Gastroesophageal sphincter (tissue), 4 donors: ENCODE measurements around the gene COX4I2. TPM values are rescaled to one million over a fixed set of nuclear protein-coding genes. Genes with fewer than 3 reads are reported as not detected.

ENCODE experiments used
- ATAC-seq: fragments of 150-250 bp; one replicate; pipeline ENCODE4 v1.9.1; 2016; ENCODE audit warnings: mild to moderate bottlenecking, moderate library complexity
- H3K27ac ChIP-seq, 4 donors: fragments of 200-600 bp; sonication (generic) in 3 of 4; 1 replicate in 3 of 4; 2 replicates in 1 of 4; pipeline ENCODE4 v1.5.1; 2016 to 2019
- H3K27me3 ChIP-seq: fragments of 200-600 bp; sonication (generic); one replicate; pipeline ENCODE4 v1.5.1; 2019
- H3K36me3 ChIP-seq, 2 donors: fragments of 200-600 bp; sonication (generic); one replicate each; pipeline ENCODE4 v1.5.1; 2019; ENCODE audit warnings: control low read depth in 1 of 2
- H3K4me1 ChIP-seq, 3 donors: fragments of 200-600 bp; sonication (generic); 1 replicate in 2 of 3; 2 replicates in 1 of 3; pipeline ENCODE4 v1.5.1; 2016 to 2019; ENCODE audit warnings: control low read depth in 2 of 3
- H3K4me3 ChIP-seq, 2 donors: fragments of 200-600 bp; sonication (generic); one replicate each; pipeline ENCODE4 v1.5.1; 2019; ENCODE audit warnings: mild to moderate bottlenecking in 1 of 2, moderate library complexity in 1 of 2
- H3K9me3 ChIP-seq, 3 donors: fragments of 200-600 bp; sonication (generic); one replicate each; pipeline ENCODE4 v1.5.1; 2017 to 2019; ENCODE audit warnings: control low read depth in 2 of 3
- EP300 ChIP-seq: sonication (generic); formaldehyde crosslinking; IDR thresholded peaks from one replicate; pipeline ENCODE4 v1.6.1; 2017; ENCODE audit warnings: antibody characterized with exemption, mild to moderate bottlenecking
- POLR2A ChIP-seq, 2 donors: fragments of 450-650 bp; IDR thresholded peaks; one replicate each; pipeline ENCODE4 v1.6.1; 2017; ENCODE audit warnings: antibody characterized with exemption in 2 of 2, mild to moderate bottlenecking in 2 of 2, moderate library complexity in 1 of 2
- POLR2AphosphoS5 ChIP-seq: sonication (generic); formaldehyde crosslinking; IDR thresholded peaks from one replicate; pipeline ENCODE4 v1.6.1; 2017; ENCODE audit warnings: antibody characterized with exemption
- WGBS, 2 donors: methylation state at CpG; one replicate each; pipeline ENCODE4 v1.1.5; 2018; ENCODE audit warnings: low coverage in 1 of 2; 5-methylcytosine and 5-hydroxymethylcytosine counted together
- total RNA-seq, 4 donors: library from RNA; depleted of rRNA; stranded (reverse); fragments of >200 nt; gene quantifications; one replicate each; pipeline ENCODE4 v1.1.0, GENCODE V29; 2016
- TF ChIP-seq, protein P1 (sequence below), 4 experiments: fragments of 200-600 bp in 2 of 4; fragments of 450-650 bp in 2 of 4; sonication (generic) in 1 of 4; IDR thresholded peaks; one replicate each; pipeline ENCODE4 v1.5.1; 2017 to 2019; ENCODE audit warnings: antibody characterized with exemption in 4 of 4, mild to moderate bottlenecking in 2 of 4, moderate library complexity in 2 of 4

Gene COX4I2
- total RNA-seq, 4 donors from 2014 or later: 4.6 to 40.9 (median 12.1) TPM; not detected in 1

DNA sequence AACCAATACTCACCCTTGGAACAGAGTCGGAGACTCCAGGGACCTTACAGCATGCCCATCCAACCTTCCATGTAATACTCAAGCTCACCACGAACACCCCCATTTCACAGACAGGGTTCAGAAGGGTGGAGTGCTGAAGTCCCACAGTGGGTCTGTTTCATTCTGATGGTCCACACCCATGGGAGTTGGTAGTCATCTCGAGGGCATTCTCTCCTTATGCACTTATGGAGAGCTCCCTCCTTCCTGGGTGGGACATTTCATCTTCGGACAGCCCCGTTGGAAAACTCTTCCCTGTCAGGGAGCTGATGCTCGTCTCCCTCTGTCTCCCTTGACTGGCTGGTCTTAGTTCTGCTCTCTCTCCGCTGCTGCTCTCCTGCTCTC lies 38.9 kb downstream of the COX4I2 start:
- Histone ChIP-seq H3K9me3 (no peaks in the 10 kb centered on the region), H3K36me3 (peaks cover 0 to 39% of the 10 kb centered on the region in 2 donors), H3K27ac (peak overlapping the region in 3 of 4 donors; percentile 69 to 74 (median 71)), H3K4me1 (peaks cover 0 to 95% (median 24%) of the 10 kb centered on the region in 3 donors), H3K4me3 (no peak overlapping the region), H3K27me3 (no peaks in the 10 kb centered on the region)
- TF ChIP-seq POLR2AphosphoS5: no peak
- no peak for TF ChIP-seq EP300
- no peak for TF ChIP-seq POLR2A (IDR thresholded peaks at IDR 0.05)
- TF ChIP-seq, protein P1, sequence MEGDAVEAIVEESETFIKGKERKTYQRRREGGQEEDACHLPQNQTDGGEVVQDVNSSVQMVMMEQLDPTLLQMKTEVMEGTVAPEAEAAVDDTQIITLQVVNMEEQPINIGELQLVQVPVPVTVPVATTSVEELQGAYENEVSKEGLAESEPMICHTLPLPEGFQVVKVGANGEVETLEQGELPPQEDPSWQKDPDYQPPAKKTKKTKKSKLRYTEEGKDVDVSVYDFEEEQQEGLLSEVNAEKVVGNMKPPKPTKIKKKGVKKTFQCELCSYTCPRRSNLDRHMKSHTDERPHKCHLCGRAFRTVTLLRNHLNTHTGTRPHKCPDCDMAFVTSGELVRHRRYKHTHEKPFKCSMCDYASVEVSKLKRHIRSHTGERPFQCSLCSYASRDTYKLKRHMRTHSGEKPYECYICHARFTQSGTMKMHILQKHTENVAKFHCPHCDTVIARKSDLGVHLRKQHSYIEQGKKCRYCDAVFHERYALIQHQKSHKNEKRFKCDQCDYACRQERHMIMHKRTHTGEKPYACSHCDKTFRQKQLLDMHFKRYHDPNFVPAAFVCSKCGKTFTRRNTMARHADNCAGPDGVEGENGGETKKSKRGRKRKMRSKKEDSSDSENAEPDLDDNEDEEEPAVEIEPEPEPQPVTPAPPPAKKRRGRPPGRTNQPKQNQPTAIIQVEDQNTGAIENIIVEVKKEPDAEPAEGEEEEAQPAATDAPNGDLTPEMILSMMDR (IDR thresholded peaks at IDR 0.05): no peak
- ATAC-seq: no peak
- WGBS, 2 donors: 83 to 94% methylated on average over 7 of the region's 7 CpGs

DNA sequence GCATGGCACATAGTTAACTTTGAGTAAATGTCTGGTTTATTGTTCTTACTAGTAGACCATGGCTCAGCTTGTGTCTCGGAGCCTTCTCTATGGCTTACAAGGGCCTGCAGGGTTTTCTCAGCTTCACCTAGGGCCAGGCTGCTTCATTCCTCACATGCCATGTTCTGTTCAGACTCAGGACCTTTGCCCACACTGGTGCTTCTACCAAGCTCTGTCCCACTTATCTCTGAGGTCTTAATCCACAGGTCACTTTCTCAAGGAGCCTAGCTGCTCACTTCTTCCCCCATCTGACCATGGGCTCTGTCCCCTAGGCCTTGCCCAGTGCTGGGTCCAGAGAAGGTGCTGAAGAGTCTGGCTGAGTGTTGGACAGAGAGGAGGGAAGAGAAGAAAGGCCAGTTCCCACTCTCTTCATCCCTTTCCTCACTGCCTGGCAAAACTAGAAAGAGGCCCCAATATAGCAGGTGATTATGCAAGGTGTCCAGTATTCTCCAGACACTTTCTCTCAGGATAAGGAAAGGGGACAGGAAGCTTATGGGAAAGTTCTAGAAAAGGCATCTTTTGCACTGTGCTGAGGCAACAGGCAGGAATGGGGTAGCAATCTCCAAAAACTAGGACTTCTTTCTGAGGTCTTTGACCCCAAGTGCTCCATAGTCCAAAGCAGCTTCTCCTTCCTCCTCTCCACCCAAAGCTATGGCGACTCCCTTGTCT lies 40.0 kb downstream of the COX4I2 start:
- no peak overlapping the region for H3K4me3 ChIP-seq
- H3K27me3 ChIP-seq: no peaks in the 10 kb centered on the region
- H3K9me3 ChIP-seq: no peaks in the 10 kb centered on the region
- H3K36me3 ChIP-seq: peaks cover 0 to 39% of the 10 kb centered on the region in 2 donors
- H3K4me1 ChIP-seq: peaks cover 0 to 96% (median 17%) of the 10 kb centered on the region in 3 donors
- TF ChIP-seq, protein P1 (IDR thresholded peaks at IDR 0.05): no peak
- TF ChIP-seq EP300: no peak
- TF ChIP-seq POLR2AphosphoS5: no peak
- no peak for TF ChIP-seq POLR2A (IDR thresholded peaks at IDR 0.05)
- peak overlapping the region in 2 of 4 donors; percentile 20 to 39 for H3K27ac ChIP-seq
- ATAC-seq: no peak
- WGBS, 2 donors: 86 to 93% methylated on average over 2 of the region's 2 CpGs

DNA sequence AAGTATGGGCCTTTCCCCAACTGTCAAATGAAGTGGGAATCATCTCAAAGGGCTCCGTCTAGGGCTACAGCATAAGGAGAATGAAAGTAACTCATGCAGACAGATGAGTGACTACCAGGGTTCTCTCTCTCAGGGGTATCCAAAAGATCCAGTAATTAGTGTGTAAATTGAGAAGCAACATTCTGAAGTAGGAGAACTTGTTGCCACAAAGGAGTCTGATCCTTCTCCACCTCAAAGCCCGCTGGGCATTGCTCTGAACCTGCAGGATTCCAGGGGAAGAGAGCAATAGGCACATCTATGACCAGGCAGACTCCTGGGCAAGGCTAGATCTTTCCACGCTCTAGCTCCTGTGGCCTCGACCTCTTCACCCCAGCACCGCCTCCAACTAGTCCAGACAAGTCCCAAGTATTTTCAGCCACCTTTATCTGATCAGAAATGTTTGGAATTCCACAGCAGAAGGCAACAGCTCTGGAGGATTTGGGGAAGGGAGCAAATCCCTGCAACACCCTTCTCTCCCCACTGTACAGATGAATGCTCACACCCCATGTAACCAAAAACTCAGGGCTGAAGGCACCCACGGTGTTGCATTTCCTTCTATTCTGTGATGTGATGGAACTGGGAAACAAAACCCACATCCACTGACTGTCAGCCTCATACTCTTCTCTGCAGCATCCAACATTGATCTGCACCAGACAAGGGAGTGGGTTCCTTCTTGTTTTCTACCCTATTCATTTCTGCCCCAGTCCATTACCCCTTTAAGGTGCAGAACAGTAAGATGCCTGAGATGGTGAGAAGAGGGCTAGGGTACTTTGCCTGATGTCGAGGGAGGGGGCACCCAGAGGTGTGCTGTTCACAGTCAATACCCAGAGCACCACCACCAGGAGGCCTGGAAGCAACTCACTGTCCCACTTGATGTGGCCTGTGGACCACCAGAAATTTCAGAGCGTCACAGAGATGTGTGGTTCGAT lies 41.0 kb downstream of the COX4I2 start:
- peaks cover 0 to 95% (median 19%) of the 10 kb centered on the region in 3 donors for H3K4me1 ChIP-seq
- no peak overlapping the region for H3K4me3 ChIP-seq
- WGBS, 2 donors: 75 to 78% methylated on average over 2 to 6 of the region's 9 CpGs
- H3K9me3 ChIP-seq: no peaks in the 10 kb centered on the region
- no peak for ATAC-seq
- no peaks in the 10 kb centered on the region for H3K27me3 ChIP-seq
- no peak overlapping the region for H3K27ac ChIP-seq
- TF ChIP-seq, protein P1 (IDR thresholded peaks at IDR 0.05): no peak
- TF ChIP-seq POLR2A (IDR thresholded peaks at IDR 0.05) (no peak), EP300 (no peak), POLR2AphosphoS5 (no peak)
- peaks cover 0 to 39% of the 10 kb centered on the region in 2 donors for H3K36me3 ChIP-seq

DNA sequence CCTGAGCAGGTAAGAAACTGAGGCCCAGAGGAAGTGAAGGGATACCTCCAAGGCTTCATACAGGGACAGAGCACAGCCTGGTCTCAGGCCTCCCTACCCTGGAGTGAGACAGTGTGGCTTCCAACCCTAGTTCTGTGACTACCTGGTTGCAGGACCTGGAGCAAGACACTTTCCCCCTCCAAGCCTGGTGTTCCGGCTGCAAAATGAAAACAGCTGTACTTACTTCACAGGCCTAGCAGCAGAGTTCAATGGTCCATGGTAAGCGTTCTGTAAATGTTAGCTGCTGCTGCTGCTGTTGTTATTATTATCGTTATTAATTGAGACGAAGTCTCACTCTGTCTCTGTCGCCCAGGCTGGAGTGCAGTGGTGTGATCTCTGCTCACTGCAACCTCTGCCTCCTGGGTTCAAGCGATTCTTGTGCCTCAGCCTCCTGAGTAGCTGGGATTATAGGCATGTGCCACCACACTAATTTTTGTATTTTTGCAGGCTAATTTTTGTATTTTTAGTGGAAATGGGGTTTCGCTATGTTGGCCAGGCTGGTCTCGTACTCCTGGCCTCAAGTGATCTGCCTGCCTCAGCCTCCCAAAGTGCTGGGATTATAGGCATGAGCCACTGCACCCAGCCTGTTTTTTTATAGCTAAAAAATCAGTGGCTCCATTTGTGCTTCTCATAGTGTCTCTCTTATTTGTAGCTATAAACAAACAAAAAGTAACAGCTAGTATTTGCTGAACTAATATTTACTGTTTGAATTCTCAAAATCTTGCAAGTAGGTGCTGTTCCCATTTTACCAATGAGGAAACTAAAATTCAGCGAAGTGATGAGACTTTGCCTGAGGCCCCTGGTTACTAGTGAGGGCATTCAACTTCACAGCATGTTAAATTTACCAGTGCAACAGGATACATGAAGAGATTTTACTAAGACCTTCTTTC lies 41.9 kb downstream of the COX4I2 start:
- Histone ChIP-seq H3K27ac (no peak overlapping the region), H3K4me1 (peaks cover 0 to 94% (median 19%) of the 10 kb centered on the region in 3 donors), H3K9me3 (no peaks in the 10 kb centered on the region), H3K27me3 (no peaks in the 10 kb centered on the region), H3K4me3 (no peak overlapping the region), H3K36me3 (peaks cover 0 to 47% of the 10 kb centered on the region in 2 donors)
- ATAC-seq: no peak
- 80 to 82% methylated on average over 3 to 5 of the region's 9 CpGs for WGBS, 2 donors
- TF ChIP-seq, protein P1 (IDR thresholded peaks at IDR 0.05): no peak
- TF ChIP-seq POLR2AphosphoS5 (no peak), EP300 (no peak), POLR2A (IDR thresholded peaks at IDR 0.05) (no peak)
